VCaP (cell line): Measurements from ENCODE around the gene GUCY2D.
A peak's percentile ranks its signal among the peaks of the same experiment; 100 is the strongest.

ENCODE experiments used
- H3K27ac ChIP-seq: fragments of 450-650 bp; 2 replicates; pipeline ENCODE4 v1.5.1; 2017
- TF ChIP-seq, protein P1 (sequence below): fragments of 450-650 bp; conservative IDR thresholded peaks from 2 replicates; pipeline ENCODE4 v1.5.1; 2017; ENCODE audit warnings: mild to moderate bottlenecking, moderate library complexity

The GUCY2D gene

GRCh38 chr17:8067806-8068205 is 65.4 kb downstream of the GUCY2D start:
- peak overlapping the region; percentile 61 for H3K27ac ChIP-seq
- TF ChIP-seq, protein P1, sequence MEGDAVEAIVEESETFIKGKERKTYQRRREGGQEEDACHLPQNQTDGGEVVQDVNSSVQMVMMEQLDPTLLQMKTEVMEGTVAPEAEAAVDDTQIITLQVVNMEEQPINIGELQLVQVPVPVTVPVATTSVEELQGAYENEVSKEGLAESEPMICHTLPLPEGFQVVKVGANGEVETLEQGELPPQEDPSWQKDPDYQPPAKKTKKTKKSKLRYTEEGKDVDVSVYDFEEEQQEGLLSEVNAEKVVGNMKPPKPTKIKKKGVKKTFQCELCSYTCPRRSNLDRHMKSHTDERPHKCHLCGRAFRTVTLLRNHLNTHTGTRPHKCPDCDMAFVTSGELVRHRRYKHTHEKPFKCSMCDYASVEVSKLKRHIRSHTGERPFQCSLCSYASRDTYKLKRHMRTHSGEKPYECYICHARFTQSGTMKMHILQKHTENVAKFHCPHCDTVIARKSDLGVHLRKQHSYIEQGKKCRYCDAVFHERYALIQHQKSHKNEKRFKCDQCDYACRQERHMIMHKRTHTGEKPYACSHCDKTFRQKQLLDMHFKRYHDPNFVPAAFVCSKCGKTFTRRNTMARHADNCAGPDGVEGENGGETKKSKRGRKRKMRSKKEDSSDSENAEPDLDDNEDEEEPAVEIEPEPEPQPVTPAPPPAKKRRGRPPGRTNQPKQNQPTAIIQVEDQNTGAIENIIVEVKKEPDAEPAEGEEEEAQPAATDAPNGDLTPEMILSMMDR = no peak

- TF ChIP-seq, protein P1 = no peak
- H3K27ac ChIP-seq = peak overlapping the region; percentile 61; the same call in 1 of the 2 replicates
Observed at GRCh38 chr17:8068736-8069586, 66.5 kb downstream of the GUCY2D start.

DNA sequence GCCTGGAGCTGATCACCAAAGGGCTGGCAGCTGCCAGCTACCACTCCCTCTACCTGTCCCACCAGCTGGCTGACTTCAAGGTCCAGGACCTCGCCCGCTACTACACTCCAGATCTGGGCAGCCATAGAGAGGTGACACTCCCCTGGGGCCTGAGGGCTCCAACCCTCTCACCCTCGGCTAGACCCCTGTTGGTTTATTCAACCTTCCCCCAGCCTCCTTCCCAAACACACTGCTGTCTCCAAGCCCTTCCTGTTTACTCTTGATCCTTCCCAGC is 67.1 kb downstream of the GUCY2D start:
- TF ChIP-seq, protein P1 = no peak

More for the DNA sequence above, 67.1 kb downstream of the GUCY2D start:
- no peak overlapping the region for H3K27ac ChIP-seq
